A549 (cell line): ENCODE measurements around the gene ACAD8. TPM values are rescaled to one million over a fixed set of nuclear protein-coding genes. Genes with fewer than 3 reads are reported as not detected.

Experiments used
- ATAC-seq, 2 experiments: fragments of 200-7000 bp in 1 of 2; fragments of >200 bp in 1 of 2; cut with Nextera tagmentation in 1 of 2; cut with Tn5 transposase in 1 of 2; 3 replicates each; pipeline versions ENCODE4 v1.8.0 to v1.9.1; 2018 to 2020; ENCODE audit warnings: mild to moderate bottlenecking in 1 of 2, moderate library complexity in 1 of 2
- CTCF ChIA-PET: fragments of 300-600 bp; sonication (Branson Sonifier 250); formaldehyde crosslinking; extraction: SDS; loops from one replicate; lab custom pipeline; 2021; ENCODE audit warnings: antibody characterized with exemption, inconsistent platforms; lab: Yijun Ruan, JAX
- POLR2A ChIA-PET: fragments of 350-600 bp; formaldehyde crosslinking; extraction: SDS; loops from one replicate; lab custom pipeline; 2021; ENCODE audit warnings: antibody characterized with exemption, inconsistent platforms; lab: Yijun Ruan, JAX
- DNase-seq, 2 experiments: peaks; one replicate each; pipeline versions ENCODE4 v3.0.0 to v3.0.0-alpha.2; 2011 to 2016; ENCODE audit warnings: low read depth in 1 of 2, low spot score in 1 of 2
- FAIRE-seq: peaks from 2 replicates; lab custom pipeline; 2011; peaks lifted over from hg19 to GRCh38; lab: Jason Lieb, UNC
- H3K27ac ChIP-seq, 2 experiments: fragments of >200 bp; sonication (Bioruptor Twin); formaldehyde crosslinking; 3 replicates each; pipeline ENCODE4 v1.5.1; 2016 to 2017
- H3K4me1 ChIP-seq: fragments of >200 bp; sonication (Bioruptor Twin); formaldehyde crosslinking; 3 replicates; pipeline ENCODE4 v1.6.1; 2016
- H3K4me2 ChIP-seq: fragments of >200 bp; sonication (Bioruptor Twin); formaldehyde crosslinking; 3 replicates; pipeline ENCODE4 v1.6.1; 2016
- H3K4me3 ChIP-seq: fragments of >200 bp; sonication (Bioruptor Twin); formaldehyde crosslinking; 3 replicates; pipeline ENCODE4 v1.5.1; 2016
- H3K9me3 ChIP-seq: fragments of >200 bp; sonication (Bioruptor Twin); formaldehyde crosslinking; 3 replicates; pipeline ENCODE4 v1.6.1; 2016
- CBX8 ChIP-seq: fragments of 200-600 bp; sonication (generic); IDR thresholded peaks from 2 replicates; pipeline ENCODE4 v1.6.1; 2016
- CEBPB ChIP-seq, 2 experiments: fragments of >200 bp in 1 of 2; sonication (Bioruptor Twin) in 1 of 2; formaldehyde crosslinking in 1 of 2; IDR thresholded peaks; 2 replicates each; pipeline ENCODE4 v1.6.1; 2012 to 2016
- CHD4 ChIP-seq: fragments of 200-600 bp; sonication (generic); IDR thresholded peaks from 2 replicates; pipeline ENCODE4 v1.6.1; 2016; ENCODE audit warnings: antibody characterized with exemption, mild to moderate bottlenecking, borderline replicate concordance
- ESRRA ChIP-seq: fragments of 150-350 bp; IDR thresholded peaks from 2 replicates; pipeline ENCODE4 v1.6.1; 2014; ENCODE audit warnings: mild to moderate bottlenecking, low read length, borderline replicate concordance
- FOSB ChIP-seq: fragments of 250-450 bp; sonication (Bioruptor Pico); IDR thresholded peaks from 2 replicates; pipeline ENCODE4 v1.5.0; 2020; ENCODE audit warnings: mild to moderate bottlenecking, moderate library complexity
- FOSL2 ChIP-seq, 2 experiments: fragments of 450-650 bp in 1 of 2; fragments of >200 bp in 1 of 2; sonication (Bioruptor Twin) in 1 of 2; formaldehyde crosslinking; IDR thresholded peaks; 2 replicates each; pipeline versions ENCODE4 v1.5.0 to v1.6.1; 2016 to 2020; ENCODE audit warnings: mild to moderate bottlenecking in 1 of 2, moderate library complexity in 1 of 2
- GATA3 ChIP-seq: IDR thresholded peaks from 2 replicates; pipeline ENCODE4 v1.6.1; 2012; ENCODE audit warnings: borderline replicate concordance
- HDAC2 ChIP-seq: fragments of 200-600 bp; sonication (generic); IDR thresholded peaks from 2 replicates; pipeline ENCODE4 v1.6.1; 2016
- HOXA7 ChIP-seq: fragments of 250-450 bp; sonication (Bioruptor Pico); IDR thresholded peaks from 2 replicates; pipeline ENCODE4 v1.5.0; 2020; ENCODE audit warnings: mild to moderate bottlenecking, moderate library complexity
- HOXB13 ChIP-seq: fragments of 250-450 bp; sonication (Bioruptor Pico); IDR thresholded peaks from 2 replicates; pipeline ENCODE4 v1.5.0; 2020; ENCODE audit warnings: low read depth, mild to moderate bottlenecking, moderate library complexity
- JUN ChIP-seq, 2 experiments: fragments of >200 bp; sonication (Bioruptor Twin); formaldehyde crosslinking; IDR thresholded peaks; 2 replicates in 1 of 2; 3 replicates in 1 of 2; pipeline ENCODE4 v1.6.1; 2016 to 2017
- MYC ChIP-seq: IDR thresholded peaks from 2 replicates; pipeline ENCODE4 v1.6.1; 2012; ENCODE audit warnings: mild to moderate bottlenecking, inconsistent platforms, low read length, improper control_type of control experiment, borderline replicate concordance
- PHF8 ChIP-seq: fragments of 200-600 bp; sonication (generic); IDR thresholded peaks from 2 replicates; pipeline ENCODE4 v1.6.1; 2016; ENCODE audit warnings: low read depth, mild to moderate bottlenecking, antibody characterized with exemption, moderate library complexity, borderline replicate concordance
- RAD21 ChIP-seq, 2 experiments: fragments of >200 bp in 1 of 2; sonication (Bioruptor Twin) in 1 of 2; formaldehyde crosslinking in 1 of 2; IDR thresholded peaks in 1 of 2; conservative IDR thresholded peaks in 1 of 2; 2 replicates in 1 of 2; 3 replicates in 1 of 2; pipeline ENCODE4 v1.6.1; 2012 to 2018; ENCODE audit warnings: inconsistent platforms in 1 of 2
- RARB ChIP-seq: fragments of 250-450 bp; sonication (Bioruptor Pico); IDR thresholded peaks from 2 replicates; pipeline ENCODE4 v1.8.0; 2021; ENCODE audit warnings: mild to moderate bottlenecking, moderate library complexity
- RFX5 ChIP-seq: fragments of 450-650 bp; IDR thresholded peaks from 2 replicates; pipeline ENCODE4 v1.7.1; 2014; ENCODE audit warnings: antibody characterized with exemption, mild to moderate bottlenecking, moderate library complexity
- SMC3 ChIP-seq: fragments of >200 bp; sonication (Bioruptor Twin); formaldehyde crosslinking; IDR thresholded peaks from 3 replicates; pipeline ENCODE4 v1.6.1; 2018; ENCODE audit warnings: inconsistent platforms
- SREBF2 ChIP-seq: fragments of 450-650 bp; IDR thresholded peaks from 2 replicates; pipeline ENCODE4 v1.6.1; 2014; ENCODE audit warnings: mild to moderate bottlenecking, moderate library complexity
- WGBS: methylation state at CpG from one replicate; pipeline ENCODE4 v1.1.6; 2017; ENCODE audit errors: missing lambda C conversion rate; 5-methylcytosine and 5-hydroxymethylcytosine counted together
- polyA plus RNA-seq, 4 experiments: library from polyadenylated mRNA; depleted of rRNA in 3 of 4; stranded (reverse); fragments of >200 nt; fragmentation: RNase III in 1 of 4; extraction: RNeasy Plus Mini Kit Qiagen cat#74134 plus additional on column Dnase treatment in 1 of 4; gene quantifications; 2 replicates in 3 of 4; 3 replicates in 1 of 4; pipeline ENCODE4 v1.2.3, GENCODE V29; 2011 to 2017
- TF ChIP-seq, protein P1 (sequence below): fragments of >200 bp; sonication (Bioruptor Twin); formaldehyde crosslinking; IDR thresholded peaks from 2 replicates; pipeline ENCODE4 v1.6.1; 2016
- TF ChIP-seq, protein P2 (sequence below): fragments of >200 bp; sonication (Bioruptor Twin); formaldehyde crosslinking; IDR thresholded peaks from 3 replicates; pipeline ENCODE4 v1.6.1; 2016
- TF ChIP-seq, protein P3 (sequence below): IDR thresholded peaks from 2 replicates; pipeline ENCODE4 v1.6.1; 2012
- TF ChIP-seq, protein P4 (sequence below): fragments of 450-650 bp; IDR thresholded peaks from 2 replicates; pipeline ENCODE4 v1.6.1; 2014; ENCODE audit warnings: antibody characterized with exemption

ACAD8 gene
- polyA plus RNA-seq, 2 of the 4 experiments (the other 2 are of a cell fraction), result 13.5 to 16.9 TPM

DNA sequence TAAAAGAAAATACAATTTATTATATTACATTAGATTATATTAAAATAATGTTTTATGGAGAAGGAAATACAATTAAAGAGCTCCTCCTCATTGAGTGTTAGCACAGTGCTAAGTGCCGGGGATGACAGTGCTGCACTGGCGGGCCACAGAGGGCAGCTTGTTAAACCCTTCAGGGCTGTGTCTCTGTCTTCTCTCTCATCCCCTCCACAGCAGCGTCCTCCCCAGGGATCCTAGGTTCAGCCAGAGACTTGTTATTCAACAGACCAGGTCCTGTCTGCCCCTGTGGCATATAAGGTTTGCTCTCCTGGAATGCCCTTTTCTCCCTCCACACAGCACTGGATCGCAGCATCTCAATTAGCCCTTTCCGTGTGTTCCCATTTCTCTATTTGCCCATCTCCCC lies 14.4 kb upstream of the ACAD8 start:
- POLR2A ChIA-PET, result no interaction called here
- FAIRE-seq, result no peak
- WGBS, result 86% methylated on average over 5 of the region's 5 CpGs
- no peak for DNase-seq
- no peaks in the 10 kb centered on the region for H3K4me1 ChIP-seq
- CTCF ChIA-PET, result no interaction called here
- H3K4me2 ChIP-seq, result no peak overlapping the region
- no peak overlapping the region for H3K4me3 ChIP-seq
- no peak for ATAC-seq
- TF ChIP-seq, protein P1, sequence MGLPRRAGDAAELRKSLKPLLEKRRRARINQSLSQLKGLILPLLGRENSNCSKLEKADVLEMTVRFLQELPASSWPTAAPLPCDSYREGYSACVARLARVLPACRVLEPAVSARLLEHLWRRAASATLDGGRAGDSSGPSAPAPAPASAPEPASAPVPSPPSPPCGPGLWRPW, result no peak
- TF ChIP-seq SMC3, result no peak
- no peak for TF ChIP-seq RAD21 (conservative IDR thresholded peaks at IDR 0.05 in 1 of 2, IDR thresholded peaks at IDR 0.05 in 1 of 2)
- no peak for TF ChIP-seq CEBPB (IDR thresholded peaks at IDR 0.05)
- no peak for TF ChIP-seq FOSL2 (IDR thresholded peaks at IDR 0.05)
- TF ChIP-seq FOSL2 (CRISPR knock-in tag; IDR thresholded peaks at IDR 0.05), result no peak
- no peak for TF ChIP-seq HDAC2
- no peak overlapping the region for H3K27ac ChIP-seq
- no peaks in the 10 kb centered on the region for H3K9me3 ChIP-seq

DNA sequence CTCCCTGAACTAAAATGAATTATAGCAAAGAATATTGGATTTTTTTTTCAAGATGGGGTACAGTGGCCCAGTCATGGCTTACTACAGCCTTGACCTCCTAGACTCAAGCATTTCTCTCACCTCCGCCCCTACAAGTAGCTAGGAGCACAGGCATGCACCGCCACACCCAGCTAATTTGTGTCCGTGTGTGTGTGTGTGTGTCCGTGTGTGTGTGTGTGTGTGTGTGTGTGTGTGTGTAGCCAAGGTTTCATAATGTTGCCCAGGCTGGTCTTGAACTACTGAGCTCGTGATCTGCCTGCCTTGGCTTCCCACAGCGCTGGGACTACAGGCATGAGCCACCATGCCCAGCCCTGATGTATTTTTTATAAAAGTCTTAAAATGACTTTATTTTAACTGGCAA lies 12.8 kb upstream of the ACAD8 start:
- no peak for ATAC-seq
- whole genome bisulfite sequencing, result 66% methylated on average over 4 of the region's 6 CpGs
- Histone ChIP-seq H3K4me2 (no peak overlapping the region), H3K27ac (no peak overlapping the region), H3K4me1 (no peaks in the 10 kb centered on the region), H3K4me3 (no peak overlapping the region), H3K9me3 (no peaks in the 10 kb centered on the region)
- no peak for TF ChIP-seq HOXA7 (CRISPR knock-in tag)
- TF ChIP-seq CHD4, result no peak
- no peak for TF ChIP-seq HOXB13 (CRISPR knock-in tag)
- no peak for TF ChIP-seq CBX8
- POLR2A ChIA-PET, result no interaction called here
- CTCF ChIA-PET, result interaction anchor here (2.1 kb wide), 1 partner anchor 16 kb away, joined by 6 read pairs; the partner anchor contains the start of genes NCAPD3 and VPS26B
- no peak for FAIRE-seq
- no peak for DNase-seq

DNA sequence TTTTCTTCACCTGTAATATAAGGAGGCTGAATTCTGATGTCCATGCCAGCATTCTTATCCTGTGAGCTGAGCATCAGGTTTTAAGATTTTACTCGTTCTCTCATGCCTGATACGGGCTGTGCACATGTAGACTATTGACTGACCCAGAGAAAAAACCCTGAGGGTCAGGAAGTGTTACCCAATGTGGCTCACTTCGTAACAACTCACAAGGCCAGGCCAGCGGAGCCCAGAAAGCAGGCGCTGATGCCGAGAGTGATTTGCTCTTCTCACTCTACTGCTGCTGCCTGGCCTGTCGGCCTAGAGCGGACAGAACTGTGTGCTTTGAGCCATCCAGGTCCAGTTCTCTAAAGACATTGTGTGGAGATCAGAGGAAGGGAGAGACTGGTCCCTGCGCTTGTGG lies 11.0 kb upstream of the ACAD8 start:
- H3K9me3 ChIP-seq, result no peaks in the 10 kb centered on the region
- H3K4me2 ChIP-seq, result no peak overlapping the region
- CTCF ChIA-PET, result interaction anchor here (2.1 kb wide), 1 partner anchor 18 kb away, joined by 6 read pairs; the partner anchor contains the start of genes NCAPD3 and VPS26B
- TF ChIP-seq, protein P2, sequence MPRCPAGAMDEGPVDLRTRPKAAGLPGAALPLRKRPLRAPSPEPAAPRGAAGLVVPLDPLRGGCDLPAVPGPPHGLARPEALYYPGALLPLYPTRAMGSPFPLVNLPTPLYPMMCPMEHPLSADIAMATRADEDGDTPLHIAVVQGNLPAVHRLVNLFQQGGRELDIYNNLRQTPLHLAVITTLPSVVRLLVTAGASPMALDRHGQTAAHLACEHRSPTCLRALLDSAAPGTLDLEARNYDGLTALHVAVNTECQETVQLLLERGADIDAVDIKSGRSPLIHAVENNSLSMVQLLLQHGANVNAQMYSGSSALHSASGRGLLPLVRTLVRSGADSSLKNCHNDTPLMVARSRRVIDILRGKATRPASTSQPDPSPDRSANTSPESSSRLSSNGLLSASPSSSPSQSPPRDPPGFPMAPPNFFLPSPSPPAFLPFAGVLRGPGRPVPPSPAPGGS, result no peak
- no peak for TF ChIP-seq RAD21 (conservative IDR thresholded peaks at IDR 0.05 in 1 of 2, IDR thresholded peaks at IDR 0.05 in 1 of 2)
- TF ChIP-seq CBX8, result no peak
- TF ChIP-seq CEBPB (IDR thresholded peaks at IDR 0.05), result no peak
- TF ChIP-seq FOSB (CRISPR knock-in tag), result no peak
- no peak for TF ChIP-seq GATA3
- no peak for TF ChIP-seq HDAC2
- TF ChIP-seq MYC, result no peak
- TF ChIP-seq ESRRA, result no peak
- TF ChIP-seq RARB (CRISPR knock-in tag), result no peak
- no peak for TF ChIP-seq JUN (IDR thresholded peaks at IDR 0.05)
- no peak for TF ChIP-seq SREBF2
- TF ChIP-seq, protein P3, sequence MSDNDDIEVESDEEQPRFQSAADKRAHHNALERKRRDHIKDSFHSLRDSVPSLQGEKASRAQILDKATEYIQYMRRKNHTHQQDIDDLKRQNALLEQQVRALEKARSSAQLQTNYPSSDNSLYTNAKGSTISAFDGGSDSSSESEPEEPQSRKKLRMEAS, result no peak
- TF ChIP-seq, protein P1, result no peak
- TF ChIP-seq RFX5, result no peak
- TF ChIP-seq, protein P4, sequence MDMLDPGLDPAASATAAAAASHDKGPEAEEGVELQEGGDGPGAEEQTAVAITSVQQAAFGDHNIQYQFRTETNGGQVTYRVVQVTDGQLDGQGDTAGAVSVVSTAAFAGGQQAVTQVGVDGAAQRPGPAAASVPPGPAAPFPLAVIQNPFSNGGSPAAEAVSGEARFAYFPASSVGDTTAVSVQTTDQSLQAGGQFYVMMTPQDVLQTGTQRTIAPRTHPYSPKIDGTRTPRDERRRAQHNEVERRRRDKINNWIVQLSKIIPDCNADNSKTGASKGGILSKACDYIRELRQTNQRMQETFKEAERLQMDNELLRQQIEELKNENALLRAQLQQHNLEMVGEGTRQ, result no peak
- no peak for TF ChIP-seq PHF8
- ATAC-seq, result no peak
- no peak for FAIRE-seq
- no peak overlapping the region for H3K27ac ChIP-seq
- H3K4me3 ChIP-seq, result no peak overlapping the region
- DNase-seq, result no peak
- POLR2A ChIA-PET, result no interaction called here
- WGBS, result 90% methylated on average over 9 of the region's 9 CpGs
- no peaks in the 10 kb centered on the region for H3K4me1 ChIP-seq
